HG03025 (cell line): ENCODE data around the gene SPATA1.
"Not testable (repeated sequence)": the region's sequence is repeated elsewhere in the genome, so short reads cannot be mapped to it uniquely, and the experiment has no call there.

Experiments used
- ATAC-seq: cut with Tn5 transposase; IDR thresholded peaks from one replicate; pipeline ENCODE4 v1.9.1; 2021; ENCODE audit warnings: mild to moderate bottlenecking, moderate library complexity; ENCODE audit not compliant: unreplicated experiment, low FRiP score

SPATA1 gene

DNA sequence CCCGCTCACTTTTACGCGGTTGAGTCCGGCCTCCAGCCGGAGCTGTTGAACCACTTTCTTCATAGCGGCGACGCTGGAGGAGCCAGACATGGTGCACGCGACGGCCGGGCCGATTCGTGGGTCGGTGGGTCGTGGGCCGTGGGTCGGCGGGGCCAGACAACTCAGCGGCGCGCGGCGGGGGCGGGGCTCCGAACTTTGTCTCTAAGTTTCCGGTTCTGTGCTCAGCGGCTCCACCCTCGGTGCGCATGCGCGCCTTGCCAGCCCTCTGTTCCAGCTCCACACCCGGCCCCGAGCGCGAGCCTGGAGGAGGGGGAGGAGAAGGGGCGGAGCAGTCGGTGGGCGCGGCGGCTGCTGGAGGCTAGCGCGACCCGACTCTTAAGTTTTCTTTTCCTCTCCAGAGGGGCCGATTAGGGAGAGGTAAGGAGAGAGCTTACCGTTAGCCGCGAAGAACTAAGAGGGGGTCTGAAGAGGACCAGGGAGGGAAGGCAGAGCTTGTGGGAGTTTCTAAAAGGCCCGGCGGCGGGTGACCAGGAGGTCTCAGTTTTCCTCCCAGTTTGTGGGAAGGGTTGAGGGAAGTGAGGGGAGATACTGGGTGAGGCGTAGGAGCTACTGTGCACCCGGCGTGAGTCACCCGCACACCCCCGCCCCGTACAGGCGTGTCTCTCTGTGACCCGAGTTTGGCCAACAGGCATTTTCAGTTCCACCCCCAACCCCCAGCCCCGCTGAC lies at the start of gene SPATA1, which contains the start of gene GNG5:
Gene SPATA1, plus strand, starts transcription at position 385 of the 727 bp plus-strand sequence. CDS start 9,974 bp downstream, outside the sequence.
Gene GNG5, minus strand, starts transcription at position 580 of the 727 bp plus-strand sequence. Its CDS starts 490 bp downstream, at position 90.
- peak; percentile 82 for ATAC-seq

- no peak for ATAC-seq
Observed at GRCh38 chr1:84462118-84462517, 44.1 kb upstream of the SPATA1 start.

DNA sequence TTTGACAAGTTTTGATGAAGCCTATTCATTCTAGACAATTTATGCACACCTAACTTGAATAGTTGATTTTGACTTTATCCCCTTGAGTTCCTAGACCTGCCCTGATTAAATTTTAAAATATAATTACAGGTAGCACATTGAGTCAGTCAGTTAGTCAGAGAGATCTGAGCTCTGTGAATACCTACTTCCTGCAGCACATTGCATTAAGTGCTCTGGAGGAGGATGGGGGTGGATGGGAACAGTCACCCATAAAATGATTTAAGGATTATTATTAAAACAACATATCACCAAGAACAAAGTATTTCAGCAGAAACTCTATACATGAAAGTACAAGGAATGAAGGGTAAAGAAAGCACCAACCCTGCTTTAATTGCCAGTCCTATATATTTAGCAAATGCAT lies 38.9 kb upstream of the SPATA1 start:
- no peak for ATAC-seq

GRCh38 chr1:84476225-84476624 lies 30.0 kb upstream of the SPATA1 start:
- ATAC-seq = no peak

DNA sequence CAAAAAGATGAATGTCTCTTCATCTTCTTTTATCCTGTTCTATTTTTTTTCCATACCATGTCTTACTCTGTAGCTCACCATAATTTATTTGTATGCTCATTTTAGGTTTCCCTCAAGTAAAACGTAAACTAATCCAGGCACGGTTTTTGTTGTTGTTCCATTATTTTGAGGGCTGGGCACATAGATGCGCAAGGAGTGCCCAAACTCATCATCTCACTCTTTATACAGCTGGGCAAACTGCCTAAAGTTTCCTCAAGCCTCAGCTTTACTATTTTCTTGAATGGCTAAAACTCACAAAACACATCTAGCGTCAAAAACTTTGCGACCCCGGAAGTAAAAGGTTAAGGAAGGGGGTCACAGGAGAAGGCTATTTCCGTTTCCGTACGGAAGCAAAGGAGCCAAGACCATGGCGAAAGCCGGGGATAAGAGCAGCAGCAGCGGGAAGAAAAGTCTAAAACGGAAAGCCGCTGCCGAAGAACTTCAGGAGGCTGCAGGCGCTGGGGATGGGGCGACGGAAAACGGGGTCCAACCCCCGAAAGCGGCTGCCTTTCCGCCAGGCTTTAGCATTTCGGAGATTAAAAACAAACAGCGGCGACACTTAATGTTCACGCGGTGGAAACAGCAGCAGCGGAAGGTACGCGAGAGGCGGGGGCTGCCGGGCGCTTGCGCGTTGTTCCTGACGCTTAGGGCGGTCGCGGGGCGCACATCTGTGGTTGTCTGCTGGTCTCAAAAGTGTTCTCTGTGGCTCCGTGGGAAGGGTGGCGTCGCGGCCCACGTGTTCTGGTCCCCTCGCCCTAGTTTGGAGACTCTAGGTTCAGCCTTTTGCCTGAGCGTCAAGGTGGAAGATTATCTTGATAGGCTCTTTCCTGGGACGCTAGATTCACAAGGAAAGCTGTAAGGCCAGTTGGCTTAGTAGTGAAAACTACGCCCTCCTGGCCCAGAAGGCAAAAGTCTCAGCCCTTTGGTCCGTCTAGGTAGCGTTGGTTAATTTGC lies 27.0 kb upstream of the SPATA1 start, which contains the start of gene RPF1:
Gene RPF1, plus strand, starts transcription at position 391 of the 993 bp plus-strand sequence. Its CDS starts 16 bp downstream, at position 407.
- ATAC-seq = peak; percentile 96

DNA sequence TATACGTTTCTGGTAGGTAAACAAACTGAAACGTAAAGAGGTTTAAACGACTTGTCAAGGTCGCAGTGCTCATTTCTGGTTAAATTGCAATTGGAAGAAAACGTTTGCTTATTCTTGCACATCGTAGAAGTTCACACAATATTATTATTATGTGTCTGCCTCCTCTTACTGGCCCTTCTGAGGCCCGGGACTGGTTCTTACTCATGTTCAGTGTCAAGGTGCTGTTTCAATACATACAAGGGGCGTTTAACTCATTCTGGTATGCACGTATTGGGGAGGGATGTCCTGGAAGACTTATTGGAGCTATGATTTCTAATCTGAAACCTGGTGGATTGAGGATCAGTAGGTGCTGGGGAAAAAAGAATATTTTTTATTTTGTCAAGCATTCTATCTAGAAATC lies 26.2 kb upstream of the SPATA1 start:
- peak; percentile 33 for ATAC-seq

GRCh38 chr1:84480650-84481049 lies 25.5 kb upstream of the SPATA1 start:
- ATAC-seq = no peak

DNA sequence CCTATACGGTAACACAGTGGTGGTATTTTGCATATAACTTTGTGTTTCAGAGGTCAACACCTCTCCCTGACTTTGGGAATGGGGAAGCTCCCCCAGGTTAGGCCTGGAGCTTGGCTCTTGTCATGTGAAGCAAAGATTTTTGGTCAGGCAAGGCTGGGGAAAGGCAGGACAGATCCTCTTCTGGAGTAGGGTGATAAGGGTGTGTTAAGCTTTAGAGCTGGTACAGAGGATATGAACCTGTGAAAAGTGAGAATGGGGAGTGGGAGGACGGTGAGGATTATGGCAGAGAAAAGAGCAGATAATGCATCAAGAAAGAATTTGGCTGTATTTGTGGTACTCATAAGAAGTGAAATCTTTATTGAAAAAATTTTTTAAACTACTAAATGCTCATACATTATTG lies 24.9 kb upstream of the SPATA1 start:
- no peak for ATAC-seq

DNA sequence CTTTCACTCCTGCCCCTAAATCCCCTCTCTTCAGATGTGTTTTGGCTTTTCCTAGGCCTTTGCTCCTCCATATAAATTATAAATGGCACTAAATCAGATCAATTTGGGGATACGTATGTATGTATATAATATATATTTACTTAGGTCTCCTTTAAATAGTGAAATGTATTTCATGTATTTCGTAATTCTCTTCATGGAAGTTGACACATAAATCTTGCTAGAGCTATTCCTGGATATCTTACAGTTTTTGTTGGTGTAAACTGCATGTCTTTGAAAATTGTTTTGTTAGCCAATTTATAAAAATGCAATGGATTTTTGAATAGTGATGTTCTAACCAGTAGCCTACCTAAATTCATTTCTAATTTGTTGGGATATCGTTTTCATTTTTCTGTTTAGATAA lies 18.1 kb upstream of the SPATA1 start:
- ATAC-seq = no peak

GRCh38 chr1:84489766-84490165 lies 16.4 kb upstream of the SPATA1 start:
- ATAC-seq = no peak

GRCh38 chr1:84492726-84493125 lies 13.5 kb upstream of the SPATA1 start:
- ATAC-seq = no peak

- ATAC-seq = peak; percentile 60
Observed at GRCh38 chr1:84493747-84494146, 12.4 kb upstream of the SPATA1 start.

- ATAC-seq = no peak
Observed at GRCh38 chr1:84496498-84496897, 9.7 kb upstream of the SPATA1 start.

GRCh38 chr1:84497631-84498275 lies 8.4 kb upstream of the SPATA1 start:
- no peak for ATAC-seq

DNA sequence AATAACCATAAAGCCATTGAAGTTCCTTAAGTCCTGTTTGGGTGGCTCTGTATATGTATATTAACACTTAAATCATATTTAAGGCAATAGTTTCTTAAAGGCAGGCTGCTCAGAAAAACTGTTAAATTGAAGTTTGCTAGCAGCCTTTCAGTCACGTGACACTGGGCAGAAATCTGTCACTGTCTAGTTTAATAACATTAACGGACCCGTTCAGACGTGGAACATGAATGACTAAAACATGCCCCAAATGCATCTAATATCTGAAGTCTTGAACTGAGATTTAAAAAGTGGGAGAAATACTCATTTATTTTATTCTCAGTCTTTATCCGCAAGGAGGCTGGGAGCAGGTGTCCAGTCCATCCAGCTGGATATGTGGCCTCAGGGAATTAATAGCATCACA lies 3.3 kb upstream of the SPATA1 start:
- no peak for ATAC-seq

DNA sequence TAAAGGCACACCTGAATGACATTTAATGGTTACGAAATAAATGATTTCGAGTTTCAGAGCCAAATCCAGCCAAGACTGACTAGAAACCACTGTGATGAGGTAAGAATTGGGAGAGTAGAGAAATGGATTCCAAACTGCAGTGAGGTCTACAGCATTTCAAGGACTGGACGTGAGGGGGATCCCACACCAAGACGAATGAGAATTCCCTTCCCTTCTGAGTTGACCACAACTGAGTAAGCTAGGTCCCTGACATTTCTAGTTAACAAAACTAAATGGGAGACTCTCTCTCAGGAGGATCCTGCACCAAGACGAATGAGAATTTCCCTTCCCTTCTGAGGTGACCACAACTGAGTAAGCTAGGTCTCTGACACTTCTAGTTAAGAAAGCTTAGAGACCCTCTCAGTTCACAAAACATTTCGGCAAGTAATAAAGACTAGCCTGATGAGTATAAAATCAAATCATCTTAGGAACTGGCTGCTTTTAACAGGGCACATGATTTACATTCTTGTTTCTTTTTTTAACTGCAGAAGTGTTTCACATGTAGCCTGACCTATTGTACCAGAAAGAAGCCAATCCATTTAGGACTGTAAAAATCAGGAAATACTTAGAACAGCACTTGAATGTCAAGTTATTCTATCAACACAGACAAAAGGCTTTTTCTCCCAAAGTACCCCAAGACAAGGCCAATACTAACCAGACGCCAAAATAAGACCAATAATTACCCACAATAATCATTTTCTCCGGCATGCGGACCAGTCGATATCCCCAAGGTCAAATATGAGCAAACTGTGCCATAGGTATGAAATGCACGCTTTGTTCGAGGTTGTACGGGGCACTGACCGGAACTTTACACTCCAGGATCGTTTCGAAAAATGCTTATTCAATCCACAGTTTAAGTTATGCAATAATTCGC lies 1.4 kb upstream of the SPATA1 start:
- ATAC-seq = no peak

DNA sequence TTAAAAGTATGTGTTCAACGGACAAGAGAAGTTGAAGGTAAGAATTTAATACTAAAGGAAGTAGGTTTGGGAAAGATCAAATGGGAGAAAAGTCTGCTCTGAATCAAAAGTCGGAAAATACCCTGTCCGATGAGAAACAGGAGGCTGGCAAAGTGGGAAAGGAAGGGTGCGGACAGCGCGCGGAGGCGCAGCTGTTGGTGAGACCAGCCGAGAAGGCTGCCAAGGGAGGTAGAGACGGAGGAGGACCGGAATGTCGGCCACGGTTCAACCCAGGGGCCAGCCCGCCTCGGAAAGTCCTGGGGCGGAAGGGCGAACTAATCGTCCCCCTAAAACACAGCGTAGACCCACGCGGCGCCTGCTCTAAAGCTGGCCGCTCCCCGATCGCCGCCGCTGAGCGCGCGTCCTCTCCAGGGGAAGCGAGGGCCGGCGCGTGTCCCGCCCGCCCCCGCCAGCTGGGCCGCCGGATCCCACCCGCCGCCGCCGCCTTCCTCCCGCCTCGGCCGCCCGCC lies 639 bp upstream of the SPATA1 start:
- ATAC-seq = peak; percentile 38

DNA sequence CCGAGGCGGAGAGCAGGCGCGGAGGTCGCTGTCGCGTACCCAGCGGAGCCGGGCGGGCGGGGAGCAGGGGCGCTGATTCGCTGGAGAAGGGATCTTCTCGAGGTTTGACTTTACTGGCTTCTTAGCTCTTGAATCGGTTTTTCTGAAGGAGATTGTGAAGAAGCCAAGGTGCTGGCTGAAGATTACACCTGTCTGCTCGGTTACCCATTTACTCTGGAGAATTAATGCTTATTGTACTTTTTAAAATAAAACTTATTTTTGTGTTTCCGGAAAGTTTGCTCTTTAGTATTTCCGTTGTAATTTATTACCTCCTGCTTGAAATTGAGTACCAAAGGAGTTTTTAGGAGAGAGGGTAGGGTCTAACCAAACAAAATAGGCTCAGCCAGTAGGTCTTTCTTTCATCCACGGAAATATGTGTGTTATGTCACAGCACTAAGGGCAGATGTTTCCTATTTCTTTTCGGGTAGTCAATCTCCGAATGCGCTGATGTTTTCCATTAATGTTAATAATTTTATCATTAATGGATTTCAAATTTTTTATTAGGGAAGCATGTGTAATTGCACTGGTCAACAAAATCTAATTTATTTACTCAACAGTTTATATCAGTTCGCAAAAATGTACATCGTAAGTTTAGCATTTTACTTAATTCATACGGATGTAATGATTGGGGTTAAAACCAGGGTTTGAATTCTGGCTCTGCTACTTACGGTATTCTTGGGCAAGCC lies 705 bp downstream of the SPATA1 start:
- ATAC-seq = no peak

GRCh38 chr1:84507887-84508286 lies 1.7 kb downstream of the SPATA1 start:
- ATAC-seq = not testable (repeated sequence)
